T-cell (primary cell): ENCODE measurements around the gene NR1I3. TPM values are rescaled to one million over a fixed set of nuclear protein-coding genes. Genes with fewer than 3 reads are reported as not detected.

Source experiments
- ATAC-seq, 4 experiments: fragments of 200-7000 bp in 3 of 4; fragments of 150-1000 bp in 1 of 4; cut with Tn5 transposase; replicated peaks in 1 of 4; 1 replicate in 3 of 4; 2 replicates in 1 of 4; pipeline ENCODE4 v1.10.0; 2021; ENCODE audit warnings: moderate library complexity in 3 of 4, mild to moderate bottlenecking in 2 of 4, moderate number of reproducible peaks in 1 of 4
- CTCF ChIA-PET, 2 donors: fragments of 300-600 bp; sonication (Branson Sonifier 250); formaldehyde crosslinking; loops; one replicate each; lab custom pipeline; 2022; ENCODE audit warnings: antibody characterized with exemption in 2 of 2; lab: Charles Lee
- POLR2A ChIA-PET, 2 donors: fragments of 300-600 bp; sonication (Branson Sonifier 250); formaldehyde crosslinking; loops; one replicate each; lab custom pipeline; 2022; ENCODE audit warnings: antibody characterized with exemption in 2 of 2; lab: Charles Lee
- DNase-seq, 35 experiments: peaks; one replicate each; pipeline versions ENCODE4 v3.0.0 to v3.0.0-alpha.2; 2013 to 2023
- H3K27ac ChIP-seq: one replicate; pipeline ENCODE4 v1.5.1; 2013; ENCODE audit warnings: low read length
- H3K27me3 ChIP-seq, 2 experiments: replicated peaks in 1 of 2; 1 replicate in 1 of 2; 2 replicates in 1 of 2; pipeline versions ENCODE4 v1.6.1 to v1.7.0; 2013; ENCODE audit warnings: low read length in 1 of 2, mixed read lengths in 1 of 2; ENCODE audit not compliant: control insufficient read depth in 2 of 2, insufficient read depth in 2 of 2; ENCODE audit errors: extremely low read depth in 1 of 2
- H3K36me3 ChIP-seq, 2 donors: 1 replicate in 1 of 2; 2 replicates in 1 of 2; pipeline versions ENCODE4 v1.6.1 to v1.7.0; 2013; ENCODE audit warnings: low read length in 1 of 2; ENCODE audit not compliant: control insufficient read depth in 2 of 2, insufficient read depth in 1 of 2; ENCODE audit errors: extremely low read depth in 1 of 2
- H3K4me1 ChIP-seq, 2 experiments: 1 replicate in 1 of 2; 2 replicates in 1 of 2; pipeline versions ENCODE4 v1.6.1 to v1.7.0; 2013; ENCODE audit warnings: low read length in 2 of 2, mixed read lengths in 1 of 2; ENCODE audit not compliant: insufficient read depth in 2 of 2, control insufficient read depth in 1 of 2; ENCODE audit errors: extremely low read depth in 1 of 2
- H3K4me3 ChIP-seq, 2 donors: 1 replicate in 1 of 2; 2 replicates in 1 of 2; pipeline versions ENCODE4 v1.5.1 to v1.7.0; 2013; ENCODE audit warnings: mild to moderate bottlenecking in 2 of 2, low read length in 1 of 2, moderate library complexity in 1 of 2; ENCODE audit not compliant: control insufficient read depth in 1 of 2; ENCODE audit errors: extremely low read depth in 1 of 2
- H3K9me3 ChIP-seq: 2 replicates; pipeline ENCODE4 v1.7.0; 2013
- H3K27ac Mint-ChIP-seq, 2 donors: one replicate each; pipeline ENCODE4 v1.8.0; 2020 to 2021; ENCODE audit warnings: mild to moderate bottlenecking in 2 of 2, mixed read lengths in 2 of 2
- H3K27me3 Mint-ChIP-seq, 2 donors: one replicate each; pipeline ENCODE4 v1.8.0; 2021 to 2022; ENCODE audit warnings: mixed read lengths in 2 of 2
- H3K36me3 Mint-ChIP-seq: one replicate; pipeline ENCODE4 v1.8.0; 2021; ENCODE audit warnings: mixed read lengths
- H3K4me1 Mint-ChIP-seq, 3 donors: one replicate each; pipeline ENCODE4 v1.8.0; 2020 to 2022; ENCODE audit warnings: mixed read lengths in 3 of 3, mild to moderate bottlenecking in 1 of 3
- H3K4me3 Mint-ChIP-seq, 3 donors: one replicate each; pipeline ENCODE4 v1.8.0; 2020 to 2022; ENCODE audit warnings: mild to moderate bottlenecking in 3 of 3, mixed read lengths in 3 of 3, moderate library complexity in 3 of 3
- H3K9me3 Mint-ChIP-seq, 3 donors: one replicate each; pipeline ENCODE4 v1.8.0; 2020 to 2022; ENCODE audit warnings: mixed read lengths in 3 of 3
- WGBS: methylation state at CpG from one replicate; pipeline ENCODE4 v1.1.5; 2013; ENCODE audit warnings: missing lambda C conversion rate; ENCODE audit not compliant: insufficient coverage; 5-methylcytosine and 5-hydroxymethylcytosine counted together
- total RNA-seq, 35 experiments: library from RNA in 6 of 35; stranded (reverse) in 6 of 35; fragments of 120-200 nt in 1 of 35; gene quantifications; one replicate each; pipeline versions ENCODE4 v1.2.1 to v1.2.4 and lab custom pipeline; 2013 to 2026

NR1I3 gene
- total RNA-seq, 5 donors from 2014 or later (not counting 1 experiment from before 2014, with no cell fraction given), result not detected

DNA sequence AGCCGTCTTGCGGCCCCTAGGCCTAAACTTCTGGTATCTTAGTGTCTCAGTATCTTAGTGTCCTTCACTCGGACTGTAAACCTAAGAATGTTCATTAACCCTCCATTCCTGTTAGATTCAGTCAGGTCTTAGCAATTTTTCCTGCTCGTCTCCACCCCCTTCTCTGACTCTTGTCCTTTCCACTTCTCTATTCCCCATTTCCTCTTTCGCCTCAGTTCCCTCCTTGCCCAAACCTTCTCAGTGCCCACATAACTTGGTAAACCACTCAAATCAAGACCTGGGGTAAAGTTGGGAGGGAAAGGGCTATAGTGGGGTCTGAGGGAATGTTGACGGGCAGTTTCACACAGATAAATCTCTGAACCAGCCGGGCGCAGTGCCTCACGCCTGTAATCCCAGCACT lies 23.6 kb downstream of the NR1I3 start:
- POLR2A ChIA-PET, result no interaction called here
- Mint-ChIP-seq H3K9me3 (no peaks in the 10 kb centered on the region), H3K4me3 (no peak overlapping the region), H3K27ac (peak overlapping the region; percentile 12 to 13), H3K4me1 (peaks cover 44 to 52% (median 47%) of the 10 kb centered on the region in 3 donors), H3K36me3 (peaks cover 49% of the 10 kb centered on the region), H3K27me3 (no peaks in the 10 kb centered on the region)
- Histone ChIP-seq H3K9me3 (no peaks in the 10 kb centered on the region), H3K4me1 (peaks cover 18 to 34% of the 10 kb centered on the region in 2 experiments), H3K27me3 (no peaks in the 10 kb centered on the region), H3K27ac (no peak overlapping the region), H3K4me3 (no peak overlapping the region), H3K36me3 (peaks cover 6 to 52% of the 10 kb centered on the region in 2 donors)
- CTCF ChIA-PET, result no interaction called here
- whole genome bisulfite sequencing, result 97% methylated on average over 3 of the region's 9 CpGs
- DNase-seq (no peak), ATAC-seq (no peak)

DNA sequence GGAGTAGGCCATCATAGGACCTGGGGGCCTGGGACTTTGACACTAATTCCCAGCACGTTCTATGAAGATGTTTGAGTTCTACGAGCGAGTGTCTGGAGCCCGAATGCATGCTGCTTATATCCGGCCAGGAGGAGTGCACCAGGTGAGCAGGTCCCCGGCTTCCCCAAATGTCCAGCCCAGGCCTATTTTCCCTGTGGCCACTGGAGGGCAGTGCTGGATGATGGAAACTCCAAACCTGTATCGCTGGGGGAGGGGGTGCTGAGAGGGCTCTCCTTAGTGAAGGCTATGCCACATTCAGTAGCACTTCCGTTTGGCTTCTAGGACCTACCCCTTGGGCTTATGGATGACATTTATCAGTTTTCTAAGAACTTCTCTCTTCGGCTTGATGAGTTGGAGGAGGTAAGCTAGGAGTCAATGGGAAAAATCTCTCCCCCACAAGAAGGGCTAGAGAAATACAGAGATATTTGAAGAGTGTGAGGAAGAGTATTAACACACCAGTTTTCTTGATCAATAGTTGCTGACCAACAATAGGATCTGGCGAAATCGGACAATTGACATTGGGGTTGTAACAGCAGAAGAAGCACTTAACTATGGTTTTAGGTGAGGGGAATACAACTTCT lies 28.1 kb downstream of the NR1I3 start:
- H3K27ac ChIP-seq, result no peak overlapping the region
- peak in 34 of 35 experiments; percentile 49 to 82 (median 69) for DNase-seq
- CTCF ChIA-PET, result interaction anchor here (1.0 to 2.2 kb wide), 4 partner anchors 10 to 172 kb away, joined by 3 to 32 read pairs (median 6); partner anchors contain the start of gene TOMM40L (in 2 of the 2)

GRCh38 chr1:161207173-161207572 lies 30.8 kb downstream of the NR1I3 start:
- Histone ChIP-seq H3K36me3 (peaks cover 13 to 76% of the 10 kb centered on the region in 2 donors), H3K27ac (no peak overlapping the region), H3K9me3 (no peaks in the 10 kb centered on the region), H3K4me1 (peaks cover 13 to 34% of the 10 kb centered on the region in 2 experiments), H3K27me3 (no peaks in the 10 kb centered on the region), H3K4me3 (no peak overlapping the region)
- peaks cover 44 to 58% (median 58%) of the 10 kb centered on the region in 3 donors for H3K4me1 Mint-ChIP-seq
- ChIA-PET CTCF (interaction anchor here in 1 of 2 donors (0.6 to 6.1 kb wide), 3 partner anchors 19 to 175 kb away, joined by 5 to 76 read pairs (median 7); partner anchors contain the start of gene TOMM40L), POLR2A (no interaction called here)
- H3K27ac Mint-ChIP-seq, result no peak overlapping the region
- H3K9me3 Mint-ChIP-seq, result no peaks in the 10 kb centered on the region
- H3K4me3 Mint-ChIP-seq, result no peak overlapping the region
- 85% methylated on average over 3 of the region's 8 CpGs for WGBS
- peaks cover 56% of the 10 kb centered on the region for H3K36me3 Mint-ChIP-seq
- DNase-seq (no peak), ATAC-seq (no peak)
- H3K27me3 Mint-ChIP-seq, result no peaks in the 10 kb centered on the region

More for the DNA sequence above, 28.1 kb downstream of the NR1I3 start:
- peaks cover 70% of the 10 kb centered on the region for H3K36me3 Mint-ChIP-seq
- H3K4me3 Mint-ChIP-seq, result no peak overlapping the region
- H3K4me3 ChIP-seq, result no peak overlapping the region
- H3K9me3 Mint-ChIP-seq, result no peaks in the 10 kb centered on the region
- H3K27ac Mint-ChIP-seq, result peak overlapping the region; percentile 71 to 84
- WGBS, result 66% methylated on average over 6 of the region's 11 CpGs
- H3K27me3 Mint-ChIP-seq, result no peaks in the 10 kb centered on the region
- peaks cover 3 to 19% of the 10 kb centered on the region in 2 experiments for H3K4me1 ChIP-seq
- no peaks in the 10 kb centered on the region for H3K9me3 ChIP-seq
- H3K36me3 ChIP-seq, result peaks cover 13 to 88% of the 10 kb centered on the region in 2 donors
- ATAC-seq, result peak; percentile 90 to 98 (median 90)
- peaks cover 34 to 40% (median 38%) of the 10 kb centered on the region in 3 donors for H3K4me1 Mint-ChIP-seq
- no peaks in the 10 kb centered on the region for H3K27me3 ChIP-seq
- POLR2A ChIA-PET, result no interaction called here

DNA sequence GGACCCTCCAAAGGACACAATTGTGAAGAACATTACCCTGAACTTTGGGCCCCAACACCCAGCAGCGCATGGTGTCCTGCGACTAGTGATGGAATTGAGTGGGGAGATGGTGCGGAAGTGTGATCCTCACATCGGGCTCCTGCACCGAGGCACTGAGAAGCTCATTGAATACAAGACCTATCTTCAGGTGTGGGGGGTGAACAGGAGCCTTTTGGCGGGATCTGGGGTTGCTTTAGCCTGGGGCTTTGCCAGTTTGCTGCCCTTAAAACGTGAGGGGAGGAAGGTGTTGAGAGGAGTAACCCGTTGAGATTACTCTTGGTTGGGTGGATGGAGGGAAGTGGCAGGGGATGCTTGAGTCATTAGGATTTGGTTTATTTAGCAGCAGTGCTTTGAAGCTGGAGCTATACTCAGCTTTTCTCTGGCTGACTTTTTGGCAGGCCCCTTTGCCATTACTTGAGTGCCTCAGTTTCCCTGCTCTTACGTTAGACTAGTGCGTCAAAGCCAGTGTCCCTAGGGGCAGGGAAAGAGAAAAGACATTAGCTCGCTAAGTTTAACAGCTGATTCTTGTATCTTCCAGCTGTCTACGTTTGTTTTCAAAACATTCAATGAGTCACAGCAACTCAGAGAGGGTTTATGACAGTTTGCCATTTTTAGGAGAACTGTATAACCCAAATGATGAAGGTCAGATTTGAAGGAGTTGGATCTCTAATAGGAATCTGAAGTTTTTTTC lies 31.4 kb downstream of the NR1I3 start:
- WGBS, result 100% methylated on average over 10 of the region's 12 CpGs
- H3K9me3 Mint-ChIP-seq, result no peaks in the 10 kb centered on the region
- H3K27me3 Mint-ChIP-seq, result no peaks in the 10 kb centered on the region
- Histone ChIP-seq H3K27ac (no peak overlapping the region), H3K9me3 (no peaks in the 10 kb centered on the region), H3K4me1 (peaks cover 13 to 40% of the 10 kb centered on the region in 2 experiments), H3K4me3 (no peak overlapping the region), H3K36me3 (peaks cover 11 to 70% of the 10 kb centered on the region in 2 donors), H3K27me3 (no peaks in the 10 kb centered on the region)
- H3K36me3 Mint-ChIP-seq, result peaks cover 50% of the 10 kb centered on the region
- no peak for DNase-seq
- H3K4me3 Mint-ChIP-seq, result no peak overlapping the region
- POLR2A ChIA-PET, result no interaction called here
- peaks cover 48 to 64% (median 64%) of the 10 kb centered on the region in 3 donors for H3K4me1 Mint-ChIP-seq
- peak overlapping the region in 1 of 2 donors; percentile 49 for H3K27ac Mint-ChIP-seq
- CTCF ChIA-PET, result interaction anchor here in 1 of 2 donors (0.6 to 6.1 kb wide), 5 partner anchors 13 to 176 kb away, joined by 5 to 76 read pairs (median 7); partner anchors contain the start of gene TOMM40L
- no peak for ATAC-seq

DNA sequence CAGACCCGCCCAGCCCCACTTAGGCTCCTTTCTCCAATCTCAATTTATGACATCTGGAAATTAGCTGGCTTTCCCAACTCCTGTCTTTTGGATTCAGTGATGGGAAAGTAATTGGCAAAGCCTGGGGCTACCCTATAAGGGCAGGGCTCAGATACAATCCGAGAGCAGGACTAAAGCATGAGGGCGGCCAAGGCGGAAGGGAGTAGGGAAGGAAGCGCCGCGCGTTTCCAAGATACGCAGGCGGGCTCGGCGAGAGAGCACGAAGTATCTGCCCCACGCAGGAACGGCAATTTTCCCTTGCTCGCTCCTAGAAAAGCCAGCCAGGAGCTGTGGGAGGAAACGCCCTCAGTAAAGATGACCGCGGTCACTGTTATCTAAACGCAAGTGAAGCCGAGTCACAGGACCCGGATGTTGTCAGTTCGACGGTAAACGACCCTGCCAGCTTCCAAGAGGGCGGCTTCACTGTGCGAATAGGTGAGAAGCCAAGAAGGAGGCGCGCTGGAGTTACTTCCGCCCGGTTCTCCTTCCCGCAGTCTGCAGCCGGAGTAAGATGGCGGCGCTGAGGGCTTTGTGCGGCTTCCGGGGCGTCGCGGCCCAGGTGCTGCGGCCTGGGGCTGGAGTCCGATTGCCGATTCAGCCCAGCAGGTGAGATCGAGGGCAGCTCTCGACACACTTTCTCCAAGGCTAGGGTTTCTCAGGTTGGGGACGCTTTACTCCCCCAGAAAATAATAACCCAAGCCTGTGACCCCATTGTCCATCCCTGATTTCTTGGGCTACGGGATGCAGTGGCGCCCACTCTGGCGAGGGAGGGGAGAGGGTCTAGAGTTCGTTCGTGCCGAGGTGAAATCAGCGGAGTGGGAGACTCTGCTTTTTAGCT lies 35.9 kb downstream of the NR1I3 start, which contains the start of gene NDUFS2:
TSS of gene NDUFS2 (plus strand) at position 532 of the 877 bp plus-strand sequence. CDS start at position 551, 19 bp downstream.
- POLR2A ChIA-PET, result interaction anchor here (0.5 to 2.1 kb wide), 9 partner anchors 14 to 188 kb away, joined by 3 to 14 read pairs (median 6); partner anchors contain the start of genes TOMM40L (in 2 of the 2), PPOX (in 1 of the 2) and SDHC (in 1 of the 2)
- Mint-ChIP-seq H3K9me3 (no peaks in the 10 kb centered on the region), H3K4me3 (peak within 1 kb of the TSS; percentile 93 to 95 (median 95)), H3K27me3 (no peaks in the 10 kb centered on the region), H3K36me3 (peaks cover 26% of the 10 kb centered on the region), H3K4me1 (peaks cover 64 to 72% (median 72%) of the 10 kb centered on the region in 3 donors), H3K27ac (peak within 1 kb of the TSS; percentile 97 to 98)
- no peaks in the 10 kb centered on the region for H3K9me3 ChIP-seq
- ATAC-seq (peak; percentile 98), DNase-seq (peak; percentile 82 to 99 (median 96))
- peaks cover 22 to 49% of the 10 kb centered on the region in 2 experiments for H3K4me1 ChIP-seq
- peaks cover 4 to 31% of the 10 kb centered on the region in 2 donors for H3K36me3 ChIP-seq
- H3K27ac ChIP-seq, result peak within 1 kb of the TSS; percentile 79
- no peaks in the 10 kb centered on the region for H3K27me3 ChIP-seq
- 9% methylated on average over 42 of the region's 53 CpGs for WGBS
- CTCF ChIA-PET, result interaction anchor here (0.6 to 6.1 kb wide), 11 partner anchors 10 to 1012 kb away, joined by 3 to 76 read pairs (median 5); partner anchors contain the start of genes CASQ1 (in 1 of the 2), CFAP126 (in 1 of the 2), PPOX (in 1 of the 2) and TOMM40L (in 1 of the 2)
- H3K4me3 ChIP-seq, result peak within 1 kb of the TSS; percentile 90 to 91
